T-helper 22 cell (primary cell): ENCODE measurements around the gene DMD.

Experiments
- DNase-seq: peaks from one replicate; pipeline ENCODE4 v3.0.0-alpha.2; 2020; ENCODE audit warnings: low read depth

The DMD gene

GRCh38 chrX:31112226-31112999, 2098.9 kb downstream of the DMD start:
- no peak for DNase-seq

GRCh38 chrX:31110657-31111056, 2100.7 kb downstream of the DMD start:
- DNase-seq = no peak

- no peak for DNase-seq
Observed at GRCh38 chrX:31099536-31100090, 2111.7 kb downstream of the DMD start.

- no peak for DNase-seq
Observed at GRCh38 chrX:31098079-31098478, 2113.3 kb downstream of the DMD start.

- DNase-seq = no peak
Observed at GRCh38 chrX:31093639-31093975, 2117.7 kb downstream of the DMD start.

GRCh38 chrX:31092970-31093638, 2118.2 kb downstream of the DMD start:
- DNase-seq = no peak

- no peak for DNase-seq
Observed at GRCh38 chrX:31092476-31092875, 2118.9 kb downstream of the DMD start.

GRCh38 chrX:31091819-31092218, 2119.5 kb downstream of the DMD start:
- no peak for DNase-seq

- DNase-seq = no peak
Observed at GRCh38 chrX:31074522-31074921, 2136.8 kb downstream of the DMD start.

- no peak for DNase-seq
Observed at GRCh38 chrX:31071725-31072124, 2139.6 kb downstream of the DMD start, which contains the start of gene FTHL17. FTHL17 (minus strand) TSS chrX:31072041; CDS start chrX:31071953, 88 bp downstream.

- DNase-seq = no peak
Observed at GRCh38 chrX:31071262-31071661, 2140.1 kb downstream of the DMD start.

GRCh38 chrX:31070057-31070468, 2141.3 kb downstream of the DMD start:
- no peak for DNase-seq
